ENCODE measurements around the gene ADCY6.
"Not testable (repeated sequence)": the region's sequence is repeated elsewhere in the genome, so short reads cannot be mapped to it uniquely, and the experiment has no call there.

The ADCY6 gene

GRCh38 chr12:48750215-48750614 lies 38.7 kb downstream of the ADCY6 start:
- no peak for DNase-seq

GRCh38 chr12:48744251-48745008 lies 44.5 kb downstream of the ADCY6 start:
- DNase-seq, result no peak

GRCh38 chr12:48739618-48740269 lies 49.1 kb downstream of the ADCY6 start:
- no peak for DNase-seq

GRCh38 chr12:48736456-48736855 lies 52.4 kb downstream of the ADCY6 start:
- no peak for DNase-seq

- DNase-seq, result no peak
Observed at GRCh38 chr12:48728807-48729206, 60.1 kb downstream of the ADCY6 start.

GRCh38 chr12:48720737-48721136 lies 68.2 kb downstream of the ADCY6 start:
- DNase-seq, result not testable (repeated sequence)

GRCh38 chr12:48720171-48720570 lies 68.7 kb downstream of the ADCY6 start:
- not testable (repeated sequence) for DNase-seq

GRCh38 chr12:48719002-48719401 lies 69.9 kb downstream of the ADCY6 start:
- not testable (repeated sequence) for DNase-seq

GRCh38 chr12:48717252-48717695 lies 71.6 kb downstream of the ADCY6 start:
- no peak for DNase-seq

- DNase-seq, result peak; percentile 98
Observed at GRCh38 chr12:48716493-48717251, 72.2 kb downstream of the ADCY6 start, which contains the start of gene CCNT1. Gene CCNT1, minus strand, starts transcription at chr12:48716707. Its CDS starts 32 bp downstream, at chr12:48716675.
